Muscle of leg (tissue), 11 donors: ENCODE measurements around the gene GCFC2. TPM values are rescaled to one million over a fixed set of nuclear protein-coding genes. Genes with fewer than 3 reads are reported as not detected.

Experiments used
- DNase-seq: peaks from one replicate; pipeline ENCODE4 v3.0.0; 2013
- H3K27ac ChIP-seq: one replicate; pipeline ENCODE4 v1.5.1; 2013; ENCODE audit warnings: mild to moderate bottlenecking, low read length, control low read depth
- H3K27me3 ChIP-seq: one replicate; pipeline ENCODE4 v1.6.1; 2013; ENCODE audit warnings: low read length; ENCODE audit not compliant: control insufficient read depth, insufficient read depth
- H3K36me3 ChIP-seq: one replicate; pipeline ENCODE4 v1.6.1; 2013; ENCODE audit warnings: low read length; ENCODE audit not compliant: control insufficient read depth, insufficient read depth
- H3K4me1 ChIP-seq: one replicate; pipeline ENCODE4 v1.6.1; 2013; ENCODE audit warnings: low read length; ENCODE audit not compliant: control insufficient read depth, insufficient read depth
- H3K4me3 ChIP-seq: one replicate; pipeline ENCODE4 v1.5.1; 2013; ENCODE audit warnings: low read length, control low read depth
- H3K9me3 ChIP-seq: replicated peaks from 2 replicates; pipeline ENCODE4 v1.6.1; 2013; ENCODE audit warnings: low read depth, low read length; ENCODE audit not compliant: control insufficient read depth
- WGBS: methylation state at CpG from one replicate; pipeline ENCODE4 v1.1.5; 2013; ENCODE audit warnings: missing lambda C conversion rate; ENCODE audit not compliant: insufficient coverage; 5-methylcytosine and 5-hydroxymethylcytosine counted together
- polyA plus RNA-seq, 8 donors: library from polyadenylated mRNA; unstranded; fragments of 120-200 nt; gene quantifications; one replicate each; pipeline versions ENCODE4 v1.2.1 to v1.2.3, GENCODE V29; 2013; ENCODE audit warnings: inconsistent platforms in 1 of 8, low replicate concordance in 1 of 8; ENCODE audit not compliant: insufficient read length in 8 of 8, insufficient read depth in 1 of 8
- total RNA-seq: library from RNA; stranded (reverse); fragments of 120-200 nt; gene quantifications from one replicate; pipeline ENCODE4 v1.2.4, GENCODE V29; 2013

The GCFC2 gene
- total and polyA plus RNA-seq, 9 donors = 15.7 to 31.1 (median 20.2) TPM

DNA sequence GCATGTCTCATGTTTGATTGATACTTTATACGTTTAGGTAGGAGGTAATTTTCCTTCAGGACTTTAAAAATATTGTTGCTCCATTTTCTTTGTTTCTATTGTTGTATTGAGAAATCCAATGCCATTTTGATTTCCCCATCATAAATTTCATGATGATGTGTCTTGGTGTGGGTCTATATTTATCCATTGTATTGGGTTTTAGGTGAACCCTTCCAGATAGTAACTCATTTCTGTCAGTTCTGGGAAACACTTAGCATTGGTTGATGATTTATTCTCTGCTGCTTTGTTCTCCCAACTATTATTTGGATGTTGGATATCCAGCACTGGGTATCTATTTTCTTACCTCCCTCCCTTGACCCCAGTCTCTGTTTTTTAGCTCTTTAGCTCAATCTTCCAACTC lies 54.2 kb downstream of the GCFC2 start:
- Histone ChIP-seq H3K36me3 (peaks cover 39% of the 10 kb centered on the region), H3K9me3 (peaks cover 2% of the 10 kb centered on the region), H3K4me3 (no peak overlapping the region), H3K27ac (no peak overlapping the region), H3K4me1 (no peaks in the 10 kb centered on the region), H3K27me3 (no peaks in the 10 kb centered on the region)
- no peak for DNase-seq
- WGBS = no CpG with 5 or more reads among the region's 1 CpG

DNA sequence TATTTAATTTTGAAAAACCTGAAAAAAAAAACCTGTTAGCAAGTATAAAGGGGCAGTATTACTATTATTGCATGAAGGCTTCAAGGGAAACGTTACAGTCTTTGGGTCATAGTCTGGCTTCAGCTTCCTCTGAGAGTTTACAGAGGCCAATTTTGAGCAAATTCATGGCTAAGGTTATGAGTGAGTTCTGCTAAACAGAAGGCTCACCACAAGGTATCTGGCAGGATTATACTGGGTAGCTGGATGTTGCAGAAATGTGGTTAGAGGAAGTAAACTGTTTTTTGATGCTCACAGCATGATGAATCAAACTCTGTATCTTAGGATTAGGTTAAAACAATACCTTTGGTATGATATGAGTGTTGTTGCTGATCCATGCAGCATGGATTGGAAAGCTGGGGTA lies 54.9 kb downstream of the GCFC2 start:
- peaks cover 38% of the 10 kb centered on the region for H3K36me3 ChIP-seq
- H3K4me1 ChIP-seq = no peaks in the 10 kb centered on the region
- H3K27ac ChIP-seq = no peak overlapping the region
- peaks cover 2% of the 10 kb centered on the region for H3K9me3 ChIP-seq
- 78% methylated on average over 1 of the region's 1 CpG for WGBS
- no peak for DNase-seq
- H3K4me3 ChIP-seq = no peak overlapping the region
- no peaks in the 10 kb centered on the region for H3K27me3 ChIP-seq

- H3K9me3 ChIP-seq = no peaks in the 10 kb centered on the region
- no peak overlapping the region for H3K4me3 ChIP-seq
- H3K36me3 ChIP-seq = peaks cover 45% of the 10 kb centered on the region
- no peaks in the 10 kb centered on the region for H3K4me1 ChIP-seq
- no peak overlapping the region for H3K27ac ChIP-seq
- H3K27me3 ChIP-seq = no peaks in the 10 kb centered on the region
- no CpG with 5 or more reads among the region's 2 CpGs for WGBS
- no peak for DNase-seq
These were observed 56.7 kb downstream of the GCFC2 start for GRCh38 chr2:75654012-75654411.

GRCh38 chr2:75647771-75648170 lies 62.9 kb downstream of the GCFC2 start:
- Histone ChIP-seq H3K9me3 (peaks cover 4% of the 10 kb centered on the region), H3K4me3 (peak overlapping the region; percentile 98), H3K4me1 (peaks cover 5% of the 10 kb centered on the region), H3K36me3 (peaks cover 19% of the 10 kb centered on the region), H3K27ac (no peak overlapping the region), H3K27me3 (no peaks in the 10 kb centered on the region)
- no CpG with 5 or more reads among the region's 3 CpGs for WGBS
- DNase-seq = no peak

GRCh38 chr2:75646583-75647425 lies 63.9 kb downstream of the GCFC2 start, which contains the start of gene MRPL19:
TSS of gene MRPL19 (plus strand) at chr2:75646783. CDS start at chr2:75646808, 25 bp downstream.
- WGBS = under 1% methylated on average over 54 of the region's 60 CpGs
- peak within 1 kb of the TSS; percentile 52 for H3K27ac ChIP-seq

DNA sequence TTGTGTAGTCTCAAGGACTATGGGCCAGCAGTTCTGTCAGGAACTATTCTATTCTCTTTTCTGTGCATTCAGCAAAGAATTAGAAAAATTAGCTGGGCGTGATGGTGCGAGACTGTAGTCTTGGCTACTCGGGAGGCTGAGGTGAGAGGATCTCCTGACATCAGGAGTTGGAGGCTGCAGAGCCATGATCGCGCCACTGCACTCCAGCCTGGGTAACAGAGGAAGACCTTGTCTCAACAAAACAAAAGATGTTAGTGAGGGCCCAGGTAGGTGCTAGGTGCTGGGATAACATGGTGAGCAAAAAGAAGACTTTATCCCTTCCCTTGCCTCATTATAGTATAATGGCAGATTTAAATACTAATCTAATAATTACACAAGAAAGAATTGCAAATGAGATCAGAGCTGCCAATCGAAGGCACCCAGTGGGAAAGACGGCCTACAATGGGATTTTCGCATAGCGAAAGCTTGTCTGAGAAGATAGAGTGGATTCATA lies 64.6 kb downstream of the GCFC2 start:
- H3K36me3 ChIP-seq = peaks cover 13% of the 10 kb centered on the region
- 88% methylated on average over 9 of the region's 9 CpGs for WGBS
- peaks cover 4% of the 10 kb centered on the region for H3K9me3 ChIP-seq
- no peak overlapping the region for H3K27ac ChIP-seq
- no peak for DNase-seq
- peak overlapping the region; percentile 98 for H3K4me3 ChIP-seq
- no peaks in the 10 kb centered on the region for H3K27me3 ChIP-seq
- peaks cover 5% of the 10 kb centered on the region for H3K4me1 ChIP-seq

More at GRCh38 chr2:75646583-75647425, 63.9 kb downstream of the GCFC2 start, which contains the start of gene MRPL19:
- Histone ChIP-seq H3K9me3 (peaks cover 4% of the 10 kb centered on the region), H3K4me1 (peaks cover 5% of the 10 kb centered on the region), H3K27me3 (no peaks in the 10 kb centered on the region), H3K36me3 (peaks cover 16% of the 10 kb centered on the region), H3K4me3 (peak within 1 kb of the TSS; percentile 98)
- DNase-seq = peak; percentile 98

DNA sequence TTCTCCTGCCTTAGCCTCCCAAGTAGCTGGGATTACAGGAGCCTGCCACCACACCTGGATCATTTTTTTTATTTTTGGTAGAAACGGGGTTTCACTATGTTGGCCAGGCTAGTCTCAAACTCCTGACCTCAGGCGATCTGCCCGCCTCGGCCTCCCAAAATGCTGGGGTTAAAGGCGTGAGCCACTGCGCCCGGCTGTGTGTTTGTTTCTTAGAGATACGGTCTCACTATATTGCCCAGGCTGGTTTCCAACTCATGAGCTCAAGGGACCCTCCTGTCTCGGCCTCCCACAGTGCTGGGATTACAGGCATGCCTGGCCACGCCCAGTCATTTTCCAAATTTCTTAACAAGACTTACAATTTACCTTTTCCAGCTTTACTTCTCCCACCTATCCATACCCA lies 65.1 kb downstream of the GCFC2 start:
- H3K9me3 ChIP-seq = peaks cover 4% of the 10 kb centered on the region
- no peak for DNase-seq
- no peak overlapping the region for H3K27ac ChIP-seq
- H3K4me1 ChIP-seq = peaks cover 7% of the 10 kb centered on the region
- H3K4me3 ChIP-seq = no peak overlapping the region
- peaks cover 8% of the 10 kb centered on the region for H3K36me3 ChIP-seq
- WGBS = 97% methylated on average over 10 of the region's 10 CpGs
- no peaks in the 10 kb centered on the region for H3K27me3 ChIP-seq

DNA sequence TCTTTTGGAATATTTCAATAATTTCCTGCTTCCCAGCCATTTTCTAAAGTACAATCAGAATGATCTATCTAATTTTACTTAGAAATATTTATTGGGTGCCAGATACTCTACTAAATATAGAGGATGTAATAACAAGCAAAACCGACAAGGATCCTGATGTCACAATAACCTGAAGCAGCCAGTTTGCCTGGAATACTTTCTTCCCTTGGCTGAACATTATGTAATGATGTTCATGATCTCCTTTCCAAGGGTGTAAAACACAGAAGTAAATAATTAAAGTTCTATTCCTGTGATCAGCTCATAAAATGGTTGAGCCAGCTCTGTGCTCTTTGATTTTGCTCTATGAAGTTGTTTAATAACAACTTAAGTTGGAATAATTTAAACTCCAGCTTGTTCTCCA lies 66.7 kb downstream of the GCFC2 start:
- WGBS = no CpG with 5 or more reads among the region's 1 CpG
- H3K4me1 ChIP-seq = peaks cover 7% of the 10 kb centered on the region
- H3K36me3 ChIP-seq = no peaks in the 10 kb centered on the region
- DNase-seq = no peak
- no peaks in the 10 kb centered on the region for H3K27me3 ChIP-seq
- H3K27ac ChIP-seq = no peak overlapping the region
- H3K4me3 ChIP-seq = no peak overlapping the region
- peaks cover 4% of the 10 kb centered on the region for H3K9me3 ChIP-seq

- Histone ChIP-seq H3K36me3 (no peaks in the 10 kb centered on the region), H3K4me1 (peaks cover 7% of the 10 kb centered on the region), H3K4me3 (no peak overlapping the region), H3K27me3 (no peaks in the 10 kb centered on the region), H3K27ac (no peak overlapping the region), H3K9me3 (peaks cover 4% of the 10 kb centered on the region)
- no peak for DNase-seq
- WGBS = no CpG with 5 or more reads among the region's 1 CpG
These were observed 69.1 kb downstream of the GCFC2 start for GRCh38 chr2:75641587-75641986.

DNA sequence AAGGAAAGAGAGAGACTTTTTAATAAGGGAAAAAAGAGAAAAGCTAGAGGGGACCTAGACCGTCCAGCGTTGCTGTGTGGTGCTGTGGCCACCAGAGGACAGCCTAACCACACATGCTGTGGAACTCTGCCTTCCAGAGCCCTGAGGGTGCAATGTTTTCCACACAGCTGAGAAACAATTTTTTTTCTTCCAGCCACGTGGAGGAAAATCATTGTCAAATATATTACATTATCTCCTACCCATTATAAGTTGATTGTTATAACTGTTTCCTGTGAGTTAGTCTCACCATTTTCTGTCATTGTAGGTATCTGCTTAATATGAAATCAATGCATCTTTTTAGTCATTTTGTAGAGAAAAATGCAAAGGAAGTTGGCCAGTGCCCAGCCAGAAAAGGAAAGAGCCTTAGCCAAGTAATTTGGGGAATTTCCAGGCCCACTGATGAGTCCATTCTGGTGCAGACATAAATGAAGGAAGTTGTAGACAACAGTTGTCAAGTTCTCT lies 70.0 kb downstream of the GCFC2 start:
- no peaks in the 10 kb centered on the region for H3K36me3 ChIP-seq
- H3K4me3 ChIP-seq = no peak overlapping the region
- H3K27ac ChIP-seq = peak overlapping the region; percentile 45
- 0% methylated on average over 2 of the region's 3 CpGs for WGBS
- peak; percentile 89 for DNase-seq
- no peaks in the 10 kb centered on the region for H3K27me3 ChIP-seq
- no peaks in the 10 kb centered on the region for H3K9me3 ChIP-seq
- peaks cover 2% of the 10 kb centered on the region for H3K4me1 ChIP-seq
